SIG-M5 (cell line): Measurements from ENCODE around the gene OGFR.

Experiments
- DNase-seq: peaks from one replicate; lab custom pipeline; 2025; lab: John Stamatoyannopoulos, UW

OGFR gene

GRCh38 chr20:62799873-62800272, 4.8 kb upstream of the OGFR start:
- no peak for DNase-seq

DNA sequence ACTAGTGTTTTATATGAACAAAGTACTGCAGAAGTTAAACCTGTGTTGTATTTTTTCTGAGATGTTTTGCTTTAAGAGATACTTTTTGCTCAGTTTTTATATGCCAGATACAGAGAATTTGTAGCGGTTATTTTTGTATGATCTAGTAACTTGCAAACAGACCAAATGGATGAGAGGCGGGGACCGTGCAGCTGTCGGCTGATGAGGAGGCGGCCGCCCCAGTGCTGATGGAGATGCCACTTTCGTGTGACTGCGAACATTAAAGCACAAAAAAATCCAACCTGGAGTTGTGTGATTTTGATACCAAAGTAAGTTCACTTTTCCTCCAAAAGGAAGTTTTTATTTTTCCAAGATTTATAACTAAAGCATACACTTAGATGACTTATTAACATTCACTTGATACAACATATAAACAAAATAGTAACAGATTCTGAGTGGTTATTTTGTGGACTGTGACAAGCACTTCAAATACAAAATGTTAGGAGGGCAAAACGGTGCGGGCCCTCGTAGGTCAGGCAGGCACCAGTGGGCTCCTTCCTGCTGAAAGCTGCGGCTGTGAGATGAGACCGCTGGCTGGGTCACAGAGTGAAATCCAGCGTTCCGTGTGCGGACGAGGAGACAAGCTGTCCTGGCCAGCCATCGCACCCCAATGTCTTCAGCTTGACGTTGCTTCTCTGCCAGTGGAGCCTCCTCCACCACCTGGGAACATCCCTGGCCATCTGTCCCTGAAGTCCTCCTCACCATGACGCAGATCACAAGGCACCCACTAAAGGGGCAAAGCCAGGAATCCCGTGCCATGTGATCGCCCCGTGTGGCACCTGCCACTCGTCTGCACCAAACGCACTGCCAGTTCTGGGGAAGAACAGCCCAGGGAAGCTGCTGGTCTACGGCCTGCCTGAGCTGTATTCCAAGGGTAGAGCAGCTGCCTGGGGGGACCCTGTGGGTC, 4.0 kb upstream of the OGFR start:
- no peak for DNase-seq

GRCh38 chr20:62801284-62802010, 3.2 kb upstream of the OGFR start:
- DNase-seq: no peak

DNA sequence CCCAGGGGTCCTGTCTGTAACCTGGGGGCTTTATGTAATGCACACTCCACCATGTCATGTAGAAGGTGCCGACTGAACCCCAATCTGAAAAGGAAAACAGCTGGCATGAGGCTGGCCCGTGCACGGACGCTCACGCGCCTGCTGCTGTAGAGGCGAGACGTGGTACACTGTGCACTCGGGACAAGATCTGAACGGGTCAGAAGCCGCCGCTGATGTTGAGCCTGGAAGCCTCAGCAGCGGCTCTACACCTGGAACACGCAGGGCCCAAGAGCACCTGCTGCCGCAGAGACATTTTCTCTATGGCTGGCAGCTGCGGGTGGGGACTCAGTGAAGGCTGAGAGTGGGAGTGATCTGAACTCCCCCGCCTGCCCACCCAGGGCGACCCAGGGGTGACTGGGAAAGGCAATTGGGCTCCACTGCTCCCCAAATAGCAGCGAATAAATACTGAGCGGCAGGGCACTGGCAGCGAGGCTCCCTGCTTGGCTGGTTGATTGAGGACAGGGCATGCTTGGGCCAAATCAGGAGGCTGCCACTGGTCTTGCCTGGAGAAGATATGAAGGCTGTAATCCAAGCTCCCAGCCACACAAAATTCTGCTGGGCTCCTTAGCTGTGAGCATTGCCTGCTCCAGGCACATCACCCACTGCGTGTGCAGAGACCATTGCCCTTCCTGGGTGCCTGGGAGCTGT, 2.5 kb upstream of the OGFR start:
- DNase-seq: no peak

- DNase-seq: no peak
Observed at GRCh38 chr20:62804021-62804626, 511 bp upstream of the OGFR start.

GRCh38 chr20:62805155-62805710, 598 bp downstream of the OGFR start:
- DNase-seq: no peak

GRCh38 chr20:62805711-62806382, 1.2 kb downstream of the OGFR start:
- no peak for DNase-seq

DNA sequence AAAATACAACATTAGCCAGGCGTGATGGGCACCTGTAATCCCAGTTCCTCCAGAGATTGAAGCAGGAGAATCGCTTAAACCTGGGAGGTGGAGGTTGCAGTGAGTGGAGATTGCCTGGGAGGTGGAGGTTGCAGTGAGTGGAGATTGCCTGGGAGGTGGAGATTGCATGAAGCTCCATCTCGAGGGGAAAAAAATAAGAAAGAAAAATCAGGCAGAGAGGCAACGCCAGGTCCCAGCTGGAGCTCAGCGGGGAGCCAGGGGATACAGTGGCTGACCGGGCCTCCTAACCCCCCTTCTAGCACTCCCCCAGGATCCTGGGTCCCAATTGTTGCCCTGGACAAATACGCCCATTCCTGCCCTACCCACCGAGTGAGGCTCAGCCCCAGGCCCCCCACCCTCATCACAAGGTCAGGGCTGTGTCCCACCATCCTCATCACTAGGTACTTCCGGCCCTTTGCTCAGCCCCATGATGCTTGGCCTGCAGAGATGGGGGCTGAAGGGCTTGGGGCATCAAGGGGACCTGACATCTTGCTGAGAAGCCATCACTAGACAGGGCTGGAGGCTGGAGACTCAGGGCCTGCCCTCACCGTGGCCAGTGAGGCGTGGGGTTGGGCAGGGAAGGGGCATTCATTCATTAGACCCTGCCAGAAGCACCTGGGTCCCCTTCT, 1.9 kb downstream of the OGFR start:
- DNase-seq: no peak

GRCh38 chr20:62807444-62808210, 3.0 kb downstream of the OGFR start:
- DNase-seq: no peak

DNA sequence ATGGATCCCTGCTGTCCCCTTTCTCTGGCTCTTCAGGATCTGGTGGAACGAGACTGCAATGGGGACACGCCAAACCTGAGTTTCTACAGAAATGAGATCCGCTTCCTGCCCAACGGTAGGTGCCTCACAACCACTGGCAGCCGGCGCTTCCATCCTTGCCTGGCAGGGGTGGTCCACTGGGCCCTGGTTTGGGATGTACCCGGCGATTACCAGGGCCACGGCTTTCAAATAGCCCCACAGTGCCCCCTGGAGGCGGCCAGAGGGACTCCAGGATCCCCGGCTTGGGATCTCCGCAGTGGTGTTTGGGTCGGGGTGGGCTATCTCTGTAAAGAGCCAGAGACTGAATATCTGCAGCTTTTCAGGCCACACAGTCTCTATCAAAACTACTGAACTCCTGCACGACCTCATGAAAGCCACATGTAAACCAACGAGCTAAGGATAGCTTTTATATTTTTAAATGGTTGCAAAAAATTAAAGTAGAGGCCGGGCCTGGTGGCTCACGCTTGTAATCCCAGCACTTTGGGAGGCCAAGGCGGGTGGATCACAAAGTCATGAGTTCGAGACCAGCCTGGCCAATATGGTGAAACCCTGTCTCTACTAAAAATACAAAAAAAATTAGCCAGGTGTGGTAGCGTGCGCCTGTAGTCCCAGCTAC, 3.7 kb downstream of the OGFR start:
- no peak for DNase-seq

GRCh38 chr20:62809530-62810428, 5.1 kb downstream of the OGFR start:
- no peak for DNase-seq

DNA sequence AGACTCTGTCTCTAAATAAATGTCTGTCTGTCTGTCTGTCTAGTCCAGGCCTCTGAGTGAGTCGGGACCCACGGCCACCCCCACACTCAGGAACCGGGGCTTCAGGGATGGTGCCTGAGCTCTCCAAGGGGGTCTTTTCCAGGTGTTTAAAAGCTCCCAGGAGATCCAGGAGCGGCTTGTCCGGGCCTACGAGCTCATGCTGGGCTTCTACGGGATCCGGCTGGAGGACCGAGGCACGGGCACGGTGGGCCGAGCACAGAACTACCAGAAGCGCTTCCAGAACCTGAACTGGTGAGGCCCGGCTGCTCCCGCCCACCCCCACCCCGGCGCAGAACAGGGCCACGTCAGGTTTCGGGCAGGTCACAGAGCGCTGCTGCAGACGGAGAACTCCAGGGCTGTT, 6.7 kb downstream of the OGFR start:
- DNase-seq: no peak

GRCh38 chr20:62811720-62812119, 7.1 kb downstream of the OGFR start:
- DNase-seq: no peak

- DNase-seq: no peak
Observed at GRCh38 chr20:62812181-62812906, 7.7 kb downstream of the OGFR start.

DNA sequence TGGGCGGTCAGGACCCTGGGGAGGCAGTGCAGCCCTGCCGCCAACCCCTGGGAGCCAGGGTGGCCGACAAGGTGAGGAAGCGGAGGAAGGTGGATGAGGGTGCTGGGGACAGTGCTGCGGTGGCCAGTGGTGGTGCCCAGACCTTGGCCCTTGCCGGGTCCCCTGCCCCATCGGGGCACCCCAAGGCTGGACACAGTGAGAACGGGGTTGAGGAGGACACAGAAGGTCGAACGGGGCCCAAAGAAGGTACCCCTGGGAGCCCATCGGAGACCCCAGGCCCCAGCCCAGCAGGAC, 8.2 kb downstream of the OGFR start:
- DNase-seq: no peak

- DNase-seq: no peak
Observed at GRCh38 chr20:62813588-62813987, 9.0 kb downstream of the OGFR start.

DNA sequence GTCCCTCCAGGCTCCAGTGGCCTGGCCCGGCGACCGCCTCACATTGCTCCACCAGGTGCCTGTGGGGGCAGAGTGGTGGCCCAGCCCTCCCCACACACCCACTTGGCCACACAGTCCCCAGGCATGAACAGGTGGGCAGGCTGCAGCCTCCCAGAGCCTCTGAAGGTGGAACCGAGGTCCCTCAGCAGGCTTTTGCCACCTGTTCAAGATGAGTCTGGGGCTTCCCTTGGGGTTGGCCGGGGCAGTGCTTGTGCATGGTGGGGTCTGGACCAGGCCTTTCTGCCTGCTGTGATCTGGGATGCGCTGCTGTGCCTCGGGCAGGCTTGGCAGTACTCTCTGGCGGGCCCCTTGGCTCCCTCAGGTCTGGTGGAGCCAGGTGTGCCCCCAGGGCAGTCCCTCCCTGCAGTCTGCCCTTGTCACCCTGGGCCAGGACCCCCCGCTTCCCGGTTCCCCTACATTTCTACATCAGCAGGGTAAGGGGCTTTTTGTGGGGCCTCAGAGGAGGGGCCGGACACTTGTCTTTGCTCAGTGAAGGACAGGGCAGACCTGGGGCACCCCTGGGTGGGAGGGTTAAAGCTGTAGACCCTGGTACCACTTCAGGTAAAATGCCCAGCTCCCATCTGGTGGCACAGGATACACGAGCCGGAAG, 9.5 kb downstream of the OGFR start:
- no peak for DNase-seq

DNA sequence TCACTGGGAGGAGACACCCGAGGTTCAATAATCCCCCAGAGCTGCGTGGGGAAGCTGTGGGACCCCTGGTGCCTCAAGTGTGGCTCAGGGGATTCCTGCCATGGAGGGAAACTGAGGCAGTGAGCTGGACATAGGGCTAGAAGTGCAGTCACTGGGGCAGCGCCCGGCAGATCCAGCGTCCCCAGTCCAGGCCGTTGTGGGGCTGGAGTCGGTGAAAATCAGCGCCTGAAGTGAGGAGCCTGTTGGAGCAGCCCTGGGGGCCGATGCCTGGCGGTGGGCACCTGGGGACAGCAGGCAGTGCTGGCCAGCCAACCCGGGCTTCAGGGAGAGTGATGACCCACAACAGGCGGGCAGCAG, 10.1 kb downstream of the OGFR start:
- DNase-seq: no peak
